A172 (cell line): ENCODE results near the gene SMOC1. TPM values are rescaled to one million over a fixed set of nuclear protein-coding genes. Genes with fewer than 3 reads are reported as not detected.

Source experiments
- DNase-seq: peaks from one replicate; pipeline ENCODE4 v3.0.0-alpha.2; 2015; ENCODE audit warnings: low spot score
- total RNA-seq: library from RNA; depleted of rRNA; stranded (reverse); fragments of >200 nt; shearing (Covaris generic); gene quantifications from 2 replicates; pipeline ENCODE4 v1.2.3, GENCODE V29; 2014

Gene SMOC1
- total RNA-seq, 1 experiment from 2014 or later, result not detected

GRCh38 chr14:69980457-69981425 lies 101.5 kb downstream of the SMOC1 start:
- DNase-seq, result no peak

DNA sequence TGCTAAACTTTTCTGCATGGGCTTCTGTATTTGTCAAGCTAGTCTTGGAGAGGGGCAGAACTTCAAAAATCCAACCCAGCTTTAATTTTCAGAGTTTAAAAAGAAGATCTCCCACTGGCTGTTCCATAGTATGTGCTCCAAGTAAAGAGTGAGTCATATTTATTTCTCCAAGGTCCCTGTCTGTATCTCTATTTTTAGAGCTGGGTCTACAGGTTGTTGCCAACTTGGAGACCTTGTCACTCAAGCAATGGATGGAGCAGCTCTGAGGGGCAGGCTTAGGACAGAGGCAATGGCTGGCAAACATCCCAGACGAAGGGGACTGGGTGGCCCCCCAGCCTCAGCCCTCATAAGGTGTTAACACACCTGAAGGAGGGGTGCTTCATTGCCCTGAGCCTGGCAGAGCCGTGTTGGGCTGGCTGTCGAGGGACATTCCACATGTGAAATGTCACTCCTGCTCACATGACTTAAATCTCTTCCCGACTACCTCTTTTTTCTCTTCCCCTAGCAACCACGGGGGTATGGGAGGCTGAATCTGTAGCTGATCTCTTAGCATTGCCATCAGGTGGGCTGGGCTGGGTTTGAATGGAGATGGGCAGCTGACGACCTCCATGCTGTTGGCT lies 103.1 kb downstream of the SMOC1 start:
- DNase-seq, result no peak

DNA sequence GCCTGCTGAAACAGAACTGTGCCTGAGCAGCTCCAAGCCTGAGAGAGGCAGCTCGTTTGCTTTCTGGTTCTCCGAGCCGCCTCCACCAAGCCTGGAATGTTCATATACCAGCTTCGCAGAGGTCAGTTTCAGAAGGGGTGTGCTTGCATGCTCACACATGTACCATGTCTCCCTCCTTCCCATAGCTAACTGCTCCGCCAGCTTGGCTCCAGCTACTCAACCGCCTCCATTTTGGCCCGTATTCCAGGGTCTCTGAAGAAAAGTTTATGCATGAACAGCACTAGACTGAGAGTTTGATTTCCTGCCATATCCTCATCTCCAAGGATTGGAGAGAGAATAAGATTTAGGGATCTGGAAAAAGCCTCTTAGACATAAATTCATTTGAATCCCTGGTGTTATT lies 103.7 kb downstream of the SMOC1 start:
- DNase-seq, result no peak

DNA sequence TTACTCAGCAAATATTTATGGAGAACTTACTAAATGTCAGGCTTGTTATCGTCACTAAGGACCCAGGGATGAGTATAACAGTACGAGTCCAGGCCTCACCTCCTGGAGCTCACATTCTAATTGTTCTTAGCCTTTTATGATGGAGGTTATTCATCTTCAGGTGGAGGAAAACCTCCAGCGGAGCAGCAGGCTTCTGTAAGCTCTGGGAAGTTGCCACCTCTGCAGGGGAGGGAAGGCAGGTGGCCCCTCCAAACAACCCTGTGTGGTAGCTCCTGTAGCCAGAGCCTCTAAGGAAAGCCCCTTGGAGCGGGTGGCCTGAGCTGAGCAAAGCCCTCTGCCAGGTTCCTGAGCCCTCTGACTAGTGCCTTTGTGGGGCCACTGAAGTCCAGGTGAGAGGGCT lies 104.1 kb downstream of the SMOC1 start:
- DNase-seq, result no peak

- no peak for DNase-seq
Measured at GRCh38 chr14:69985463-69985862, 106.2 kb downstream of the SMOC1 start.

- no peak for DNase-seq
Measured at GRCh38 chr14:69986336-69986735, 107.1 kb downstream of the SMOC1 start.

DNA sequence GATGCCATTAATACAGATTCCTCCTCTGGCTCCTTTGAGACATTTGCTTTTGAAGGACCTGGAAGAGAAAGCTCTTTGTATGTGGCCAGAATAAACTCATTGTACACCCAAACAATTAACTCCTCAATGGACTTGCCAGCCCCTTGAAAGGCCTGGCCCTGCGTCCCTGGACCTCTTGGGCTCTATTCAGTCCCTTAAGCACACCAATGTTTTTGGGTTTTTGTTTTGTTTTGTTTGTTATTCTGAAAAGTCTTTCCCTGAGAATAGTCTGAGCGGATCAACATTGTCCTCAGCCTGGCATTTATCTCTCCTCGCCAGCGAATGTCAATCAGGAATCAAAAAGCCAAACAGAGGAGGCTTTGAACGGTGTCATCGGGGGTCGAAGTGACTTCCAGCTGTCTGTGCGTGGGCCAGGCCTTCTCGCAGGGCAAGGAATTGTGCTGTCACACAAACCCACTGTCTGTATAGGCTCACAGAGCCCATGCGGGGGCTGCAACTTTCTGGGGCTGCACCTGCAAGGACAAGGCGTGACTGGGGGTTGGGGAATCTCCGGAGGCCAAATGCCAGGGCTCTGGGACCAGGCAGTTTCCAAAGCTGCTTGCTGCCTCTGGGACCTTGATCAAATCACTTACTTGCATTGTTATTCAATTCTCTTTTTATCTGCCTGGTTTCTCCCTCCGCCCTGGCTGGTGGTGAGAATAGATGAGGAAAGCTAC lies 108.3 kb downstream of the SMOC1 start:
- no peak for DNase-seq

GRCh38 chr14:69988979-69989378 lies 109.8 kb downstream of the SMOC1 start:
- DNase-seq, result no peak

DNA sequence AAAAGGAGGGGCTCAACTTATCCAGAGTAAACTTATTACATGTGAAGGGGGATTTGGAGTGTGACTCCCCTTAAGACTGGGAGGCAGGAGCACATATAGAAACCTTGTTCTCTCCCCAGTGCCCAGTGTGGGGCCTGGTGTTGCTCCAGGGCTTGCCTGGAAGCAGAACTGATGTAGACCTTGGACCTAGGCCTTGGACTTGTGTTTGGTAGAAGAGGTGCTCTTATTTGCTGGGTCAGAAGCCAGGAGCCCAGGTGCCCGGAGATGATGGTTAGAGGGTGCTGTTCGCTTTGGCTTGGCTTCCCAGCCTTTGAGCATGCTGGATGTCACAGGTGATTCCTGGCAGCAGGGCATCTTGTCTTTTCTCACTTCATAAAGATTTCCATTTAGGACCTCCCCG lies 110.4 kb downstream of the SMOC1 start:
- no peak for DNase-seq

GRCh38 chr14:69990323-69990722 lies 111.1 kb downstream of the SMOC1 start:
- DNase-seq, result no peak

GRCh38 chr14:69991422-69991821 lies 112.2 kb downstream of the SMOC1 start:
- no peak for DNase-seq

- no peak for DNase-seq
Measured at GRCh38 chr14:69992564-69992963, 113.3 kb downstream of the SMOC1 start.

DNA sequence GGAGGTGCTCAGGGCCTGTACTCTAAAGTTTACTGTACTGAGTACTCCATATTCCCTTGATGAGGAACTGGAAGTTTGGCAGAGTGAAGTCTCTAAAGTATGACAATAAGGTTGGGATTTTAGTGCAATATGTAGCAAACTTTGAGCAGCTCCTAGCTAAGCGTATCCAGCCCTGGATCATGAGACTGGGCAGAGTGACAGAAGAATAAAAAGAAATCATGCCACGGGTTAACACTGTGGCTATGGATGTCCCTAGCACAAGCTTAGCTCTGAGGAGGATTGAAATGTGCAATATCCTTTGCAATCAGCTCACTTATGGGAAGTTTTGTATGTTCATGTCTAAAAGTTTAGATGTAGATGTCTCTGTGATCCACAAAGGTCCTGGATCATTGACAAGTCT lies 114.1 kb downstream of the SMOC1 start:
- no peak for DNase-seq

- no peak for DNase-seq
Measured at GRCh38 chr14:69994002-69994401, 114.8 kb downstream of the SMOC1 start.

DNA sequence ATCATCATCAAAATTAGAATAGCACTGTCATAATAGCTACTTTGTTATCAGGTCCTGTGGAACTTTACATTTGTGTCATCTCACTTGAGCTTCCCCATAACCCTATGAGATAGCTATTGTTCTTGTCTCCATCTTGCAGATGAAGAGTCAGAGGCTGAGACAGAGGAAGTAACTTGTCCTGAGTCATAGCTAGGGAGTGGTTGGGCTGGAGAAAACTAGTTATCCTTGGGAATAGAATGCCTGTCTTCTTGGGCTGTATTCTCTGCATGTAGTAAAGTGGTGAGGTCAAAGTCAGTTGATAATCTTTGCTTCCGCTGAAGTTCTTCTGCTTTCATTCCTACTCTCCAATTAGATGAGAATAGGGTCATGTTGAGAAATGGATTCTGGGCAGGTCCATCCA lies 117.0 kb downstream of the SMOC1 start:
- peak; percentile 72 for DNase-seq

- DNase-seq, result peak; percentile 62
Measured at GRCh38 chr14:69997849-69998248, 118.6 kb downstream of the SMOC1 start.

- peak; percentile 77 for DNase-seq
Measured at GRCh38 chr14:69999261-69999674, 120.1 kb downstream of the SMOC1 start.

DNA sequence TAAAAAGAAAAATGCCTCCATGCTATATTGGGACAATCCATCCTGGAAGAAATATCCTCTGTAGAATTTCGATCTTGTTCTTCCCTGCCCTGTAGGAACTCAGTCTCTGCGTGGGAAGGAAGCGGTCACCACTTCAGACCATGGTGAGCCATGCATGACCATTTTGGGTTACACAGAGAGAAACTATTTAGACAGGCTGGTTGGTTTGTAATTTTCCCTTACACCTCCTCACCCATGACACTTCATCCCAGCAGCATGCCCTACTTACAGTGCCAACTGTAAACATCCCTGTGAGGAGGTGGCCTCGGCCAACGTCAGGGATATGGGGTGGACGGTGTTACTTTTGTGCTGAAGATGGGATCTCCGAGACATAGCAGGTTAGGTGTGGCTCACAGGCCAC lies 121.4 kb downstream of the SMOC1 start:
- DNase-seq, result no peak

- no peak for DNase-seq
Measured at GRCh38 chr14:70002589-70003346, 123.6 kb downstream of the SMOC1 start.

DNA sequence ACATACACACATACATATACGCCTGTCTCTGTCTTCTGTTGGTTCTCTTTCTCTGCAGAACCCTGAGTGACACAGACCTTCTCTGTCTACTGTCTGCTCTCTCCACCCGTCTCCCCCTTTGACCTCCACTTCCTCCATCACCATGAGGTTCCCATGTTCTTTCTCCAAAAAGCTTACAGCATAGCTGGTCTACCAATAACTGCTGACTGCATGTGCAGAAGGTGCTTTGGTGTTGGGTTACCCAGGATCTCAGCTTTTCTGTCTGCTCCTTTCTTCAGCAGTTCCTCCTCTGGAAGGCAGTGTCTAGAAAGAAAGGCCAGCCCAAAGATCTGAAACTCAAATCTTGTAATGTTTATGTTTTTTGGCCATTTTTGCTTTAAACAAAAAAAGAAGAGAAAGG lies 125.6 kb downstream of the SMOC1 start:
- DNase-seq, result no peak

DNA sequence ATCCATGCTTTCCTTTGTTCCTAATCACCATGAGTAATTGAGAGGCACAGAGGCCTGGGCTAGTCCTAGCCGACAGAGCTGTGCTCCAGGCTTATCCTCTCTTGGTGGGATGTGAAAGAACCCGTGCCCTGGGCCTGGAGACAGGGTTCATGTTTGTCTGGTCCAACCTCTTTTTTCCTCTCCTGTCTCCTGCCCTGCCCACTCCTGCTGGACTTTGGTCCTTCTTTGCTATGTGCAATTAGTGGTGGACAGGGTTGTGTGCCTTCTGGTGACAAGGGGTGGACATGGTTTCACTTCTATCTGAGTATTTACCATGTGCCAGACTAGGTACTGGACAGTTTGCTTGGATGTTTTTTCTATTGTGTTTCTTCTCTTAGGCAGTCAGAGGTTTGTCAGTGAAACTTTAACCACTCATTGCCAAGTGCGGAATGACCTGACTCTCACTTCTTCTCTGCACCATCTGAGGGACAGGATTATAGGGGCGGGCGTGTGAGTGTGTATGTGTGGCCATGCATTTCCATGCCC lies 126.1 kb downstream of the SMOC1 start:
- no peak for DNase-seq

DNA sequence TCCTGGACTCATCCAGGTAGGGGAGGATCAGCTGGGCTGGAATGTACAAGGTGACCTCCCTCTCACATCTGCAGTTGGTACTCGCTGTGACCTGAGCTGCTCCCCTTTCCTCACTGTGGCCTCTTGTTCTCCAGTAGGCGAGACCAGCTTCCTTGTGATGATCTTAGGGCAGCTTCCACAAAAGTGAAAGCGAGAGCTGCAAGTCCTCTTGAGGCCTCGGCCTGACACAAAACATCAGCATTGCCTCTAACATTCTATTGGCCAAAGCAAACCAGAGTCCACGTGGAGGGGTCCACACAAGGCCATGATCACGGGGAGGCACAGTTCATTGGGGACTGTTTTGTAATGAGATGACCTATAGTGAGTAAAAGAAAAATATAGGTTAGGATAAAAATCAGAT lies 127.5 kb downstream of the SMOC1 start:
- no peak for DNase-seq
